Activated naive CD4-positive, alpha-beta T cell treated with anti-CD3 and anti-CD28 coated beads, Interleukin-2, amount 50 U/mL, for 24 hours (primary cell): ENCODE results near the gene GFI1B.
"Not testable (repeated sequence)": the region's sequence is repeated elsewhere in the genome, so short reads cannot be mapped to it uniquely, and the experiment has no call there.

Experiments used
- H3K27ac Mint-ChIP-seq: one replicate; pipeline ENCODE4 v1.8.0; 2021; ENCODE audit warnings: mild to moderate bottlenecking, mixed read lengths
- H3K27me3 Mint-ChIP-seq: one replicate; pipeline ENCODE4 v1.8.0; 2021; ENCODE audit warnings: mixed read lengths
- H3K36me3 Mint-ChIP-seq: one replicate; pipeline ENCODE4 v1.8.0; 2021; ENCODE audit warnings: mixed read lengths
- H3K4me1 Mint-ChIP-seq: one replicate; pipeline ENCODE4 v1.8.0; 2021; ENCODE audit warnings: mixed read lengths
- H3K4me3 Mint-ChIP-seq: one replicate; pipeline ENCODE4 v1.8.0; 2021; ENCODE audit warnings: mild to moderate bottlenecking, mixed read lengths
- H3K9me3 Mint-ChIP-seq: one replicate; pipeline ENCODE4 v1.8.0; 2021; ENCODE audit warnings: mixed read lengths

GFI1B gene

DNA sequence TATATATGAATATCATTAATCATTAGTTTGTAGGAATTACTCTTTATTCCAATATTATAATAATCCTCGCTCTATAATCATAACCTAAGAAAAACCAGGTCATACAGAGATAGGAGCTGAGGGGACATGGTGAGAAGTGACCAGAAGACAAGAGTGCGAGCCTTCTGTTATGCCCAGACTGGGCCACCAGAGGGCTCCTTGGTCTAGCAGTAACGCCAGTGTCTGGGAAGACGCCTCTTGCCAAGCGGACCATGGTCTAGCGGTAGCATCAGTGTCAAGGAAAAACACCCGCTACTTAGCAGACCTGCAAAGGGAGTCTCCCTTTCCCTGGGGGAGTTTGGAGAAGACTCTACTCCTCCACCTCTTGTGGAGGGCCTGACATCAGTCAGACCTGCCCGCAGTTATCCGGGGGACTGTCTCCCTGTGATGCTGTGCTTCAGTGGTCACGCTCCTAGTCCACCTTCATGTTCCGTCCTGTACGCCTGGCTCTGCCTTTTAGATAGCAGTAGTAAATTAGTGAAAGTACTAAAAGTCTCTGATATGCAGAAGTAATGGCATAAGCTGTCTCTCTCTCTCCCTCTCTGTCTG is 62.5 kb downstream of the GFI1B start:
- not testable (repeated sequence) for H3K4me3 Mint-ChIP-seq, H3K27ac Mint-ChIP-seq, H3K9me3 Mint-ChIP-seq, H3K27me3 Mint-ChIP-seq, H3K36me3 Mint-ChIP-seq
- peaks cover 27% of the 10 kb centered on the region for H3K4me1 Mint-ChIP-seq
